SK-N-SH treated with all-trans-retinoic acid at 6 μM for 48 hours (cell line): Measurements from ENCODE around the gene GPC6.

ENCODE experiments used
- GLIS3 ChIP-seq: fragments of 250-450 bp; sonication (Bioruptor Pico); IDR thresholded peaks from 2 replicates; pipeline ENCODE4 v1.5.0; 2020; ENCODE audit warnings: mild to moderate bottlenecking, moderate library complexity
- ZNF565 ChIP-seq: fragments of 450-650 bp; formaldehyde crosslinking; conservative IDR thresholded peaks from 2 replicates; pipeline ENCODE4 v1.5.0; 2020; ENCODE audit warnings: low read depth, mild to moderate bottlenecking, moderate library complexity
- ZNF70 ChIP-seq: fragments of 450-650 bp; formaldehyde crosslinking; IDR thresholded peaks from 2 replicates; pipeline ENCODE4 v1.5.0; 2020; ENCODE audit warnings: mild to moderate bottlenecking, moderate library complexity
- TF ChIP-seq, protein P1 (sequence below): fragments of 250-450 bp; sonication (Bioruptor Pico); IDR thresholded peaks from 2 replicates; pipeline ENCODE4 v1.8.0; 2020; ENCODE audit warnings: mild to moderate bottlenecking, moderate library complexity, borderline replicate concordance

DNA sequence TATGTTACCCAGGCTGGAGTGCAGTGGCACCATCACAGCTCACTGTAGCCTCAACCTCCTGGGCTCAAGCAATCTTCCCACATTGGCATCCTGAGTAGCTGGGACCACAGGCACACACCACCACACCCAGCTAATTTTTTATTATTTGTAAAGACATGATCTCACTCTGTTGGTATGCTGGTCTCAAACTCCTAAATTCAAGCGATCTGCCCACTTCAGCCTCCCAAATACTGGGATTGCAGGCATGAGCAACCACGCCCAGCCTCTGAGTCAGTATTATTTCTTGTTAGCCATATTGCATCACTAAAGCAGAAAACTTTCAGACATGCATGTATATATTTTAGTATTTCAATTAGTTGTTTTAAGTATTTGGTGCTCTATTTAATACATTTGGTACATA is 376.4 kb downstream of the GPC6 start:
- no peak for TF ChIP-seq ZNF70
- TF ChIP-seq ZNF565 (CRISPR knock-in tag), result no peak
- no peak for TF ChIP-seq GLIS3 (CRISPR knock-in tag)
- TF ChIP-seq, protein P1, sequence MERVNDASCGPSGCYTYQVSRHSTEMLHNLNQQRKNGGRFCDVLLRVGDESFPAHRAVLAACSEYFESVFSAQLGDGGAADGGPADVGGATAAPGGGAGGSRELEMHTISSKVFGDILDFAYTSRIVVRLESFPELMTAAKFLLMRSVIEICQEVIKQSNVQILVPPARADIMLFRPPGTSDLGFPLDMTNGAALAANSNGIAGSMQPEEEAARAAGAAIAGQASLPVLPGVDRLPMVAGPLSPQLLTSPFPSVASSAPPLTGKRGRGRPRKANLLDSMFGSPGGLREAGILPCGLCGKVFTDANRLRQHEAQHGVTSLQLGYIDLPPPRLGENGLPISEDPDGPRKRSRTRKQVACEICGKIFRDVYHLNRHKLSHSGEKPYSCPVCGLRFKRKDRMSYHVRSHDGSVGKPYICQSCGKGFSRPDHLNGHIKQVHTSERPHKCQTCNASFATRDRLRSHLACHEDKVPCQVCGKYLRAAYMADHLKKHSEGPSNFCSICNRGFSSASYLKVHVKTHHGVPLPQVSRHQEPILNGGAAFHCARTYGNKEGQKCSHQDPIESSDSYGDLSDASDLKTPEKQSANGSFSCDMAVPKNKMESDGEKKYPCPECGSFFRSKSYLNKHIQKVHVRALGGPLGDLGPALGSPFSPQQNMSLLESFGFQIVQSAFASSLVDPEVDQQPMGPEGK (CRISPR knock-in tag), result no peak
